Measurements from ENCODE around the gene RABGAP1L. TPM values are rescaled to one million over a fixed set of nuclear protein-coding genes. Genes with fewer than 3 reads are reported as not detected.

Gene RABGAP1L
- total RNA-seq, 4 donors from 2014 or later = 170 to 282 (median 182) TPM

DNA sequence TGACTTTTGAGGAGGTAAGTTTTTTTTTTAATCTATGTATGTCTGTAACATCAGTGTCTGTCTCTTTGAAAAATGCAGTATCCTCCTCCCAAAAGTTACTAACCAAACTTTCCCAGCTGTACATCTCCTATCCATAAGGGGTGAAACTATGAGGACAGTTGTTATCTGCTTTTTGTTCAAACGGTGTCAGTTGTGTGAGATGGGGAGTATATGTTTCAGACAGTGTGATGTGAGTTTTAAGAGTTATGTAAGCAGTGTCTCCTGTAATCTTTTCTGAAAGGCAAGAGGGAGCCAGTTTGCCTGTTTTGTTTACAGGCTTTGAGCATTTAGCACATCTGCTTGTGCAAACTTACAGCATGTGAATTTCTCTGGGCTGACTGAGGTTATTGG is 805.6 kb downstream of the RABGAP1L start:
- TF ChIP-seq POLR2A (IDR thresholded peaks at IDR 0.05) = no peak
- TF ChIP-seq CTCF (IDR thresholded peaks at IDR 0.05) = no peak
- no peak for DNase-seq
- Histone ChIP-seq H3K27me3 (no peaks in the 10 kb centered on the region), H3K4me3 (peak overlapping the region; percentile 11 to 30 (median 21)), H3K4me1 (peaks cover 0 to 36% (median 16%) of the 10 kb centered on the region in 4 donors), H3K36me3 (no peaks in the 10 kb centered on the region), H3K9me3 (no peaks in the 10 kb centered on the region), H3K27ac (peak overlapping the region; percentile 62 to 73 (median 66))

GRCh38 chr1:174965362-174966007 is 806.2 kb downstream of the RABGAP1L start:
- Histone ChIP-seq H3K27ac (peak overlapping the region; percentile 62 to 73 (median 66)), H3K27me3 (no peaks in the 10 kb centered on the region), H3K4me1 (peaks cover 0 to 36% (median 16%) of the 10 kb centered on the region in 4 donors), H3K36me3 (no peaks in the 10 kb centered on the region), H3K9me3 (no peaks in the 10 kb centered on the region), H3K4me3 (peak overlapping the region; percentile 11 to 30 (median 21))
- TF ChIP-seq CTCF (IDR thresholded peaks at IDR 0.05) = no peak
- no peak for TF ChIP-seq POLR2A (IDR thresholded peaks at IDR 0.05)
- DNase-seq = peak in 2 of 3 donors; percentile 62 to 75

- TF ChIP-seq POLR2A (IDR thresholded peaks at IDR 0.05) (no peak), CTCF (IDR thresholded peaks at IDR 0.05) (no peak)
- H3K4me1 ChIP-seq = peaks cover 0 to 36% (median 16%) of the 10 kb centered on the region in 4 donors
These were observed 806.8 kb downstream of the RABGAP1L start for GRCh38 chr1:174966008-174966572.

DNA sequence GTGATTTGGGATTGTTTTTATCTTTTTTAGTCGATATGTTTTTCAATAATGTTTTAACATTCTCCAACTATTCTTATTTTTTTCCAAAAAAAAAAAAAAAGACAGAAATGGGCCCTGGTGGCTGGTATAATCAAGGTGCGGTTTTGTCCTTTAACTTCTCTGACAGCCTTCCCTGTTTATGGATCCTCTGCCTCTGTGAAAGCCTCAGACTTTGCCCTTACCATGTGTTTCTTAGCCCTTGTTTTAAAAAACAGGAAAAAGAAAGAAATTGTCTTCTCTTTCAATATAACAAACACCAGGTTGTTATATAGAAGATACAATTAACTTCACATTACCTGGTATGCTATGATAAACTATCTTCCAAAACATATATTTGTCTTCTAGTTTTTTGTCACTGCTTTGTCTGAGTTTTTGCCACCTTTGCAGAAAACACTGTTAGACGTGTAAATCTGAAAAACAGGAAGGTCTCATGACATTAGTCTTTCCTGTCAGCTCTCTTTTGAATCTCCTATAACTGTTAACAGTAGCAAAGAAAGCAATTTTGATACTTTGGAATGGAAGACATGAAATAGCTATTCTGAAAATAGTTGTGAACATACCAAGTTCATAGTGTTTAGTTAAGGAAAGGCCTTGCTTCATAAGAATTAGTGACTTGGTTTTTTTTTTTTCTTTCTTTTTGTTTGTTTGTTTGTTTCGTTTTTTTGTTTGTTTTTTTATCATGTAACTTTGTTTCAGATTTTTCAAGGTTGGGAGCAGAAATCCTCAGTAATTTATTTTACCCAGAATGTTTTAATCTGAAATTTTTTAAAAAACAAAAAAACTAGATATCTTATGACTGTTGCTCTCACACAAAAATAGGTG is 808.8 kb downstream of the RABGAP1L start:
- peaks cover 0 to 36% (median 19%) of the 10 kb centered on the region in 4 donors for H3K4me1 ChIP-seq
- no peaks in the 10 kb centered on the region for H3K9me3 ChIP-seq

More at GRCh38 chr1:174966008-174966572, 806.8 kb downstream of the RABGAP1L start:
- Histone ChIP-seq H3K27me3 (no peaks in the 10 kb centered on the region), H3K9me3 (no peaks in the 10 kb centered on the region), H3K36me3 (no peaks in the 10 kb centered on the region), H3K27ac (peak overlapping the region; percentile 62 to 73 (median 66)), H3K4me3 (peak overlapping the region in 3 of 4 donors; percentile 18 to 30 (median 24))
- DNase-seq = no peak

More for the DNA sequence above, 808.8 kb downstream of the RABGAP1L start:
- TF ChIP-seq POLR2A (IDR thresholded peaks at IDR 0.05) (no peak), CTCF (IDR thresholded peaks at IDR 0.05) (peak in 1 of 6 experiments; percentile 8)
- Histone ChIP-seq H3K27ac (peak overlapping the region; percentile 69 to 79 (median 72)), H3K4me3 (no peak overlapping the region), H3K36me3 (no peaks in the 10 kb centered on the region), H3K27me3 (no peaks in the 10 kb centered on the region)
- DNase-seq = no peak

All from Peyer's patch (tissue), 4 donors.